ENCODE data around the gene SH3RF2. TPM values are rescaled to one million over a fixed set of nuclear protein-coding genes. Genes with fewer than 3 reads are reported as not detected.

The SH3RF2 gene
- total and polyA plus RNA-seq, 2 donors (not counting 3 experiments of a cell fraction or from before 2014, with no cell fraction given), result 0.54 to 0.84 TPM

DNA sequence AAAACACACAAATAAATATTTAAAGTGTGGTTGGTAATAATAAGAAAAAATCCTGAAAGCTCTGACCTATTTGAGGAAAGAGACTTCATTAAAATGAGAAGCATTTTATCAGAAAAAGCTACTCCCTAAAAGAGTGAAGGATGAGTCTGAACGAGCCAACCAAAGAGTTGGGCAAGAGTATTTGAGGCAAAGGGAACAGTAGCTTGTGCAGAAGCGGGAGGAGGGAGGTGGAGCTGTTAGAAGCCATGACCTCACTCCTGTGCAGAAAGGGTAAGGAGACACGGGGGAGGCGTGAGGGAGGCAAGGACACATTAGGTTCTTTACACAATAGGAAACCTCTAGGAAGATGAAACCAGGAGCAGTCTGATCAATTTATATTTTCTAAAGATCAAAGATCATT lies 29.4 kb downstream of the SH3RF2 start:
- no peak overlapping the region for H2AFZ ChIP-seq (ENCODE audit: low read depth, low read length)
- DNase-seq (ENCODE audit: low read depth, low spot score) (no peak), FAIRE-seq (no peak)
- no peak overlapping the region for H3K9ac ChIP-seq (replicated peaks; ENCODE audit: extremely low read depth, insufficient read depth, low read length)
- no peaks in the 10 kb centered on the region for H3K9me1 ChIP-seq (replicated peaks; ENCODE audit: control insufficient read depth, extremely low read depth, insufficient read depth, low read length)
- dilution Hi-C loops (cut with MboI; ENCODE audit: extremely low pct_ligation_motif_present, low sequenced_read_pairs), result no loop called here
- H3K79me2 ChIP-seq (ENCODE audit: control insufficient read depth, insufficient read depth, low read length), result no peaks in the 10 kb centered on the region
- peaks cover 0 to 2% of the 10 kb centered on the region in 2 experiments for H3K27me3 ChIP-seq (ENCODE audit: control insufficient read depth in 2 of 2, insufficient read depth in 2 of 2, low read length in 2 of 2)
- H3K4me3 ChIP-seq (replicated peaks in 1 of 3; ENCODE audit: insufficient read depth in 1 of 3, low read depth in 1 of 3, low read length in 3 of 3), result no peak overlapping the region
- no peaks in the 10 kb centered on the region for H4K20me1 ChIP-seq (replicated peaks; ENCODE audit: control insufficient read depth, extremely low read depth, insufficient read depth, low read length)
- intact Hi-C loops (cut with micrococcal nuclease), result no loop called here
- H3K27ac ChIP-seq (ENCODE audit: insufficient read depth, low read depth, low read length), result no peak overlapping the region
- ChIA-PET POLR2A (no interaction called here), CTCF (no interaction called here)
- no peaks in the 10 kb centered on the region for H3K36me3 ChIP-seq (ENCODE audit: control insufficient read depth in 2 of 2, extremely low read depth in 1 of 2, insufficient read depth in 2 of 2, low read length in 2 of 2)
- no peaks in the 10 kb centered on the region for H3K4me1 ChIP-seq (ENCODE audit: control insufficient read depth, extremely low read depth, insufficient read depth, low read length)
- no peaks in the 10 kb centered on the region for H3K9me3 ChIP-seq (replicated peaks; ENCODE audit: control insufficient read depth, insufficient read depth, low read length)
- BruUV-seq (replicated peaks), result no TSS peak
- TF ChIP-seq POLR2A (IDR thresholded peaks at IDR 0.05; ENCODE audit: low read depth, low read length) (no peak), EZH2 (IDR thresholded peaks at IDR 0.05; ENCODE audit: borderline replicate concordance, low read depth, low read length, severe bottlenecking) (no peak), FOS (IDR thresholded peaks at IDR 0.05; ENCODE audit: borderline replicate concordance, insufficient read depth, low read length) (no peak), JUN (IDR thresholded peaks at IDR 0.05; ENCODE audit: borderline replicate concordance, insufficient read depth, insufficient read length, low read depth) (no peak), GATA2 (IDR thresholded peaks at IDR 0.05; ENCODE audit: insufficient read depth, insufficient read length, low read depth, low read length) (no peak), MYC (IDR thresholded peaks at IDR 0.05; ENCODE audit: low read depth, low read length) (no peak), POLR2AphosphoS5 (IDR thresholded peaks at IDR 0.05; ENCODE audit: insufficient read depth, low read depth, low read length) (no peak)
- TF ChIP-seq, protein P1, sequence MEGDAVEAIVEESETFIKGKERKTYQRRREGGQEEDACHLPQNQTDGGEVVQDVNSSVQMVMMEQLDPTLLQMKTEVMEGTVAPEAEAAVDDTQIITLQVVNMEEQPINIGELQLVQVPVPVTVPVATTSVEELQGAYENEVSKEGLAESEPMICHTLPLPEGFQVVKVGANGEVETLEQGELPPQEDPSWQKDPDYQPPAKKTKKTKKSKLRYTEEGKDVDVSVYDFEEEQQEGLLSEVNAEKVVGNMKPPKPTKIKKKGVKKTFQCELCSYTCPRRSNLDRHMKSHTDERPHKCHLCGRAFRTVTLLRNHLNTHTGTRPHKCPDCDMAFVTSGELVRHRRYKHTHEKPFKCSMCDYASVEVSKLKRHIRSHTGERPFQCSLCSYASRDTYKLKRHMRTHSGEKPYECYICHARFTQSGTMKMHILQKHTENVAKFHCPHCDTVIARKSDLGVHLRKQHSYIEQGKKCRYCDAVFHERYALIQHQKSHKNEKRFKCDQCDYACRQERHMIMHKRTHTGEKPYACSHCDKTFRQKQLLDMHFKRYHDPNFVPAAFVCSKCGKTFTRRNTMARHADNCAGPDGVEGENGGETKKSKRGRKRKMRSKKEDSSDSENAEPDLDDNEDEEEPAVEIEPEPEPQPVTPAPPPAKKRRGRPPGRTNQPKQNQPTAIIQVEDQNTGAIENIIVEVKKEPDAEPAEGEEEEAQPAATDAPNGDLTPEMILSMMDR (IDR thresholded peaks at IDR 0.05; ENCODE audit: extremely low read depth in 1 of 2, insufficient read depth in 1 of 2, low read depth in 1 of 2, low read length in 2 of 2), result no peak
- TF ChIP-seq, protein P2, sequence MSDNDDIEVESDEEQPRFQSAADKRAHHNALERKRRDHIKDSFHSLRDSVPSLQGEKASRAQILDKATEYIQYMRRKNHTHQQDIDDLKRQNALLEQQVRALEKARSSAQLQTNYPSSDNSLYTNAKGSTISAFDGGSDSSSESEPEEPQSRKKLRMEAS (IDR thresholded peaks at IDR 0.05; ENCODE audit: insufficient read depth, insufficient read length), result no peak
- no peak overlapping the region for H3K4me2 ChIP-seq (ENCODE audit: insufficient read depth, low read length)
